ENCODE data around the gene ACTR2.
A peak's percentile ranks its signal among the peaks of the same experiment; 100 is the strongest.

ACTR2 gene

GRCh38 chr2:65193446-65193845 lies 34.2 kb upstream of the ACTR2 start:
- TF ChIP-seq, protein P1, sequence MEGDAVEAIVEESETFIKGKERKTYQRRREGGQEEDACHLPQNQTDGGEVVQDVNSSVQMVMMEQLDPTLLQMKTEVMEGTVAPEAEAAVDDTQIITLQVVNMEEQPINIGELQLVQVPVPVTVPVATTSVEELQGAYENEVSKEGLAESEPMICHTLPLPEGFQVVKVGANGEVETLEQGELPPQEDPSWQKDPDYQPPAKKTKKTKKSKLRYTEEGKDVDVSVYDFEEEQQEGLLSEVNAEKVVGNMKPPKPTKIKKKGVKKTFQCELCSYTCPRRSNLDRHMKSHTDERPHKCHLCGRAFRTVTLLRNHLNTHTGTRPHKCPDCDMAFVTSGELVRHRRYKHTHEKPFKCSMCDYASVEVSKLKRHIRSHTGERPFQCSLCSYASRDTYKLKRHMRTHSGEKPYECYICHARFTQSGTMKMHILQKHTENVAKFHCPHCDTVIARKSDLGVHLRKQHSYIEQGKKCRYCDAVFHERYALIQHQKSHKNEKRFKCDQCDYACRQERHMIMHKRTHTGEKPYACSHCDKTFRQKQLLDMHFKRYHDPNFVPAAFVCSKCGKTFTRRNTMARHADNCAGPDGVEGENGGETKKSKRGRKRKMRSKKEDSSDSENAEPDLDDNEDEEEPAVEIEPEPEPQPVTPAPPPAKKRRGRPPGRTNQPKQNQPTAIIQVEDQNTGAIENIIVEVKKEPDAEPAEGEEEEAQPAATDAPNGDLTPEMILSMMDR (IDR thresholded peaks at IDR 0.05; ENCODE audit: low read depth, low read length, missing control alignments) = no peak
- DNase-seq (ENCODE audit: low read depth) = no peak
- no peak overlapping the region for H3K4me3 ChIP-seq (ENCODE audit: low read depth, low read length)
- in situ Hi-C loops (cut with HindIII; ENCODE audit: low sequenced_read_pairs) = no loop called here

DNA sequence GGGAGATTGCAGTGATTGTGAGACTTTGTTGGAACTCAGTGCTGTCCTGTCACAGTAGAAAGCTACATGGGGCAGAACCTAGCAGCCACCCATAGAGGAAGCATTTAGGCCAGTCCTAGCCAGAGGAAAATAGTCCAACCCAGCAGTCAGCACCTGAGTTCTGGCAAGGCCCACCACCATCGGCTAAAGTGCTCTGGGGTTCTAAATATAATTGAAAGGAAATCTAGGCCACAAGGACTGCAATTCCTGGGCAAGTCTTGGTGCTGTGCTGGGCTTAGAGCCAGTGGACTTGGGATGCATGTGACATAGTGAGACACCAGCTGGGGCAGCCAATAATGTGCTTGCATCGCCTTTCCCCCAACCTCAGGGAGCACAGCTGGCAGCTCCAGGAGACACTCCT lies 28.9 kb upstream of the ACTR2 start:
- no peak for DNase-seq (ENCODE audit: low read depth)
- H3K4me3 ChIP-seq (ENCODE audit: low read depth, low read length) = no peak overlapping the region
- TF ChIP-seq, protein P1 (IDR thresholded peaks at IDR 0.05; ENCODE audit: low read depth, low read length, missing control alignments) = no peak
- in situ Hi-C loops (cut with HindIII; ENCODE audit: low sequenced_read_pairs) = no loop called here

- no peak overlapping the region for H3K4me3 ChIP-seq (ENCODE audit: low read depth, low read length)
- DNase-seq (ENCODE audit: low read depth) = no peak
- TF ChIP-seq, protein P1 (IDR thresholded peaks at IDR 0.05; ENCODE audit: low read depth, low read length, missing control alignments) = no peak
- in situ Hi-C loops (cut with HindIII; ENCODE audit: low sequenced_read_pairs) = no loop called here
Observed at GRCh38 chr2:65199166-65199565, 28.5 kb upstream of the ACTR2 start.

GRCh38 chr2:65199891-65200290 lies 27.7 kb upstream of the ACTR2 start:
- no peak for DNase-seq (ENCODE audit: low read depth)
- no peak overlapping the region for H3K4me3 ChIP-seq (ENCODE audit: low read depth, low read length)
- TF ChIP-seq, protein P1 (IDR thresholded peaks at IDR 0.05; ENCODE audit: low read depth, low read length, missing control alignments) = no peak
- in situ Hi-C loops (cut with HindIII; ENCODE audit: low sequenced_read_pairs) = no loop called here

GRCh38 chr2:65204461-65205210 lies 23.0 kb upstream of the ACTR2 start:
- DNase-seq (ENCODE audit: low read depth) = no peak
- H3K4me3 ChIP-seq (ENCODE audit: low read depth, low read length) = peak overlapping the region; percentile 28
- in situ Hi-C loops (cut with HindIII; ENCODE audit: low sequenced_read_pairs) = no loop called here
- TF ChIP-seq, protein P1 (IDR thresholded peaks at IDR 0.05; ENCODE audit: low read depth, low read length, missing control alignments) = no peak

GRCh38 chr2:65212115-65212514 lies 15.5 kb upstream of the ACTR2 start:
- in situ Hi-C loops (cut with HindIII; ENCODE audit: low sequenced_read_pairs) = no loop called here
- H3K4me3 ChIP-seq (ENCODE audit: low read depth, low read length) = no peak overlapping the region
- TF ChIP-seq, protein P1 (IDR thresholded peaks at IDR 0.05; ENCODE audit: low read depth, low read length, missing control alignments) = no peak
- no peak for DNase-seq (ENCODE audit: low read depth)

Measured in astrocyte of the cerebellum (primary cell).